Stimulated activated CD4-positive, alpha-beta T cell treated with anti-CD3 and anti-CD28 coated beads, Interleukin-1b, Interleukin-23, amount 100 ng/mL, for 4 hours (primary cell): ENCODE data around the gene USP12.
"Not testable (repeated sequence)": the region's sequence is repeated elsewhere in the genome, so short reads cannot be mapped to it uniquely, and the experiment has no call there.

Source experiments
- DNase-seq, 2 donors: peaks; one replicate each; pipeline ENCODE4 v3.0.0-alpha.2; 2020; ENCODE audit warnings: low read depth in 2 of 2

USP12 gene

GRCh38 chr13:27171244-27171826 lies at the start of gene USP12:
USP12 (minus strand) TSS chr13:27171811; CDS start chr13:27171639, 172 bp downstream.
- DNase-seq, result peak; percentile 43 to 47

GRCh38 chr13:27219611-27220010 lies 48.0 kb upstream of the USP12 start:
- no peak for DNase-seq

- DNase-seq, result not testable (repeated sequence)
These were observed 47.2 kb upstream of the USP12 start for GRCh38 chr13:27218861-27219260.

- not testable (repeated sequence) for DNase-seq
These were observed 46.2 kb upstream of the USP12 start for GRCh38 chr13:27217791-27218190.

- DNase-seq, result not testable (repeated sequence)
These were observed 41.8 kb upstream of the USP12 start for GRCh38 chr13:27213386-27213785.

GRCh38 chr13:27211771-27212364 lies 40.3 kb upstream of the USP12 start:
- DNase-seq, result no peak

GRCh38 chr13:27211271-27211670 lies 39.7 kb upstream of the USP12 start:
- no peak for DNase-seq

GRCh38 chr13:27208514-27208913 lies 36.9 kb upstream of the USP12 start:
- no peak for DNase-seq

- DNase-seq, result no peak
These were observed 32.2 kb upstream of the USP12 start for GRCh38 chr13:27203854-27204253.

- no peak for DNase-seq
These were observed 31.6 kb upstream of the USP12 start for GRCh38 chr13:27203186-27203585.

- no peak for DNase-seq
These were observed 30.1 kb upstream of the USP12 start for GRCh38 chr13:27201661-27202060.

GRCh38 chr13:27200413-27201070 lies 28.9 kb upstream of the USP12 start:
- no peak for DNase-seq

- DNase-seq, result no peak
These were observed 28.1 kb upstream of the USP12 start for GRCh38 chr13:27199696-27200095.

GRCh38 chr13:27199211-27199610 lies 27.6 kb upstream of the USP12 start:
- DNase-seq, result no peak

GRCh38 chr13:27194895-27195764 lies 23.5 kb upstream of the USP12 start:
- no peak for DNase-seq

GRCh38 chr13:27194209-27194608 lies 22.6 kb upstream of the USP12 start:
- DNase-seq, result no peak

GRCh38 chr13:27193496-27193895 lies 21.9 kb upstream of the USP12 start:
- DNase-seq, result no peak

GRCh38 chr13:27192973-27193372 lies 21.4 kb upstream of the USP12 start:
- no peak for DNase-seq

GRCh38 chr13:27192367-27192766 lies 20.8 kb upstream of the USP12 start:
- DNase-seq, result not testable (repeated sequence)

- no peak for DNase-seq
These were observed 17.6 kb upstream of the USP12 start for GRCh38 chr13:27189192-27189591.

- DNase-seq, result no peak
These were observed 16.6 kb upstream of the USP12 start for GRCh38 chr13:27188239-27188638.

GRCh38 chr13:27186295-27186694 lies 14.7 kb upstream of the USP12 start:
- no peak for DNase-seq
